Breast epithelium (tissue), 4 donors: ENCODE results near the gene GIPC3. TPM values are rescaled to one million over a fixed set of nuclear protein-coding genes. Genes with fewer than 3 reads are reported as not detected.

ENCODE experiments used
- DNase-seq, 2 donors: peaks; one replicate each; pipeline ENCODE4 v3.0.0-alpha.2; 2019; ENCODE audit warnings: low spot score in 2 of 2
- H3K27ac ChIP-seq, 2 donors: fragments of 200-600 bp; sonication (generic) in 1 of 2; one replicate each; pipeline ENCODE4 v1.5.1; 2016 to 2019; ENCODE audit warnings: mild to moderate bottlenecking in 1 of 2
- H3K27me3 ChIP-seq, 2 donors: fragments of 200-600 bp; sonication (generic) in 1 of 2; one replicate each; pipeline versions ENCODE4 v1.5.1 to v1.6.0; 2017 to 2019; ENCODE audit warnings: control low read depth in 1 of 2, mild to moderate bottlenecking in 1 of 2
- H3K36me3 ChIP-seq: fragments of 200-600 bp; one replicate; pipeline ENCODE4 v1.5.1; 2019
- H3K4me1 ChIP-seq, 2 donors: fragments of 200-600 bp; sonication (generic); one replicate each; pipeline ENCODE4 v1.5.1; 2016 to 2019; ENCODE audit warnings: control low read depth in 1 of 2
- H3K4me3 ChIP-seq, 3 donors: fragments of 200-600 bp; sonication (generic); 1 replicate in 2 of 3; 2 replicates in 1 of 3; pipeline ENCODE4 v1.5.1; 2016 to 2019; ENCODE audit warnings: mild to moderate bottlenecking in 3 of 3, moderate library complexity in 2 of 3
- H3K9me3 ChIP-seq, 2 donors: fragments of 200-600 bp; sonication (generic) in 1 of 2; one replicate each; pipeline ENCODE4 v1.5.1; 2016 to 2019; ENCODE audit warnings: control low read depth in 1 of 2
- POLR2A ChIP-seq: fragments of 450-650 bp; IDR thresholded peaks from one replicate; pipeline ENCODE4 v1.6.1; 2016; ENCODE audit warnings: antibody characterized with exemption, mild to moderate bottlenecking, moderate library complexity
- POLR2AphosphoS5 ChIP-seq, 3 donors: sonication (generic); formaldehyde crosslinking; IDR thresholded peaks; one replicate each; pipeline ENCODE4 v1.6.1; 2017; ENCODE audit warnings: antibody characterized with exemption in 3 of 3
- intact Hi-C: fragments of 100-400 bp; cut with DNase I; formaldehyde crosslinking; loops from one replicate; pipeline ENCODE4 v1.15.1; 2023; ENCODE audit warnings: low total_unique reads
- total RNA-seq, 3 donors: library from RNA; depleted of rRNA; stranded (reverse); fragments of >200 nt; gene quantifications; one replicate each; pipeline ENCODE4 v1.1.0, GENCODE V29; 2016
- TF ChIP-seq, protein P1 (sequence below), 3 donors: fragments of 450-650 bp; IDR thresholded peaks; one replicate each; pipeline ENCODE4 v1.5.1; 2016 to 2017; ENCODE audit warnings: antibody characterized with exemption in 3 of 3, mild to moderate bottlenecking in 3 of 3, moderate library complexity in 3 of 3

Gene GIPC3
- total RNA-seq, 3 donors from 2014 or later, result 0.29 to 0.66 (median 0.64) TPM

DNA sequence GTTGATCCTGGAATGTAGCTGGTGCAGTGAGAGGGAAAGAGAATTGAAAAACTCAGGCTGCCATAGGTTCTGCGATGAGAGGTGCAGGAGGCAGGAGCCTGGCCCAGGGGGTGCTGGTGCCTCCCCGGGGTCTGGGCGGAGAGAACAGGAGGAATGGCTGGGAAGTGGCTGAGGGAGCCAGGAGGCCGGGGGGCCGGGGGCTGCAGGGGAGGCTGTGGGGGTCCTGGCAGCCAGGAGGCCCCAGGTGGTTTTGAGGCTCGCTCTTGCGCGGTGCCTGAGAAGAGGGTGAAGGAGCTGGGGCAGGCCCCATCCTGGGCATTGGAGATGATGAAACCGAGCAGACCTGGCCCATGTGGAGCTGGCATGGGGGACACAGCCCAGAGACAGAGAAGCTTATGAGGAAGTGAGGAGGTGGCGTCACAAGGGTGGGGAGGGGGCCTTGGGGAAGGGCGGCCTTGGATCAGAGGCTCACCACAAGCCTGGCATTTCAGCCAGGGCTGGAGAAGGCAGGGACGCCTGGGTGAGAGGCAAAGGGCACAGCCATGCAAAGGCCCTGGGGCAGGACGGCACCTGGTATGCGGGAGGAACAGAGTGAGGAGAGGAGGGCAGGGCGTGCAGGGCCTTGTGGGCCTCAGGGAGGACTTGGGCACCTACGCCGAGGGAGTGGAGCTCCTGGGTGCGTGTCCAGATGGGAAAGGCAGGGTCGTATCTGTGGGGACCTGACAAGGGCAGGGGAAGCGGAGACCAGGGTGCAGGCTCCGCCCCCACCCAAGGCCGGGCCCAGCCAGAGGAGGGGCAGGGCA lies 47.6 kb upstream of the GIPC3 start:
- no peaks in the 10 kb centered on the region for H3K27me3 ChIP-seq
- H3K36me3 ChIP-seq, result peaks cover 13% of the 10 kb centered on the region
- no peak for DNase-seq
- peaks cover 5 to 13% of the 10 kb centered on the region in 2 donors for H3K4me1 ChIP-seq
- H3K27ac ChIP-seq, result peak overlapping the region; percentile 69 to 73
- no peak overlapping the region for H3K4me3 ChIP-seq
- H3K9me3 ChIP-seq, result no peaks in the 10 kb centered on the region
- TF ChIP-seq, protein P1, sequence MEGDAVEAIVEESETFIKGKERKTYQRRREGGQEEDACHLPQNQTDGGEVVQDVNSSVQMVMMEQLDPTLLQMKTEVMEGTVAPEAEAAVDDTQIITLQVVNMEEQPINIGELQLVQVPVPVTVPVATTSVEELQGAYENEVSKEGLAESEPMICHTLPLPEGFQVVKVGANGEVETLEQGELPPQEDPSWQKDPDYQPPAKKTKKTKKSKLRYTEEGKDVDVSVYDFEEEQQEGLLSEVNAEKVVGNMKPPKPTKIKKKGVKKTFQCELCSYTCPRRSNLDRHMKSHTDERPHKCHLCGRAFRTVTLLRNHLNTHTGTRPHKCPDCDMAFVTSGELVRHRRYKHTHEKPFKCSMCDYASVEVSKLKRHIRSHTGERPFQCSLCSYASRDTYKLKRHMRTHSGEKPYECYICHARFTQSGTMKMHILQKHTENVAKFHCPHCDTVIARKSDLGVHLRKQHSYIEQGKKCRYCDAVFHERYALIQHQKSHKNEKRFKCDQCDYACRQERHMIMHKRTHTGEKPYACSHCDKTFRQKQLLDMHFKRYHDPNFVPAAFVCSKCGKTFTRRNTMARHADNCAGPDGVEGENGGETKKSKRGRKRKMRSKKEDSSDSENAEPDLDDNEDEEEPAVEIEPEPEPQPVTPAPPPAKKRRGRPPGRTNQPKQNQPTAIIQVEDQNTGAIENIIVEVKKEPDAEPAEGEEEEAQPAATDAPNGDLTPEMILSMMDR (IDR thresholded peaks at IDR 0.05), result no peak
- TF ChIP-seq POLR2A, result no peak
- no peak for TF ChIP-seq POLR2AphosphoS5 (IDR thresholded peaks at IDR 0.05)
- intact Hi-C loops, result no loop called here

DNA sequence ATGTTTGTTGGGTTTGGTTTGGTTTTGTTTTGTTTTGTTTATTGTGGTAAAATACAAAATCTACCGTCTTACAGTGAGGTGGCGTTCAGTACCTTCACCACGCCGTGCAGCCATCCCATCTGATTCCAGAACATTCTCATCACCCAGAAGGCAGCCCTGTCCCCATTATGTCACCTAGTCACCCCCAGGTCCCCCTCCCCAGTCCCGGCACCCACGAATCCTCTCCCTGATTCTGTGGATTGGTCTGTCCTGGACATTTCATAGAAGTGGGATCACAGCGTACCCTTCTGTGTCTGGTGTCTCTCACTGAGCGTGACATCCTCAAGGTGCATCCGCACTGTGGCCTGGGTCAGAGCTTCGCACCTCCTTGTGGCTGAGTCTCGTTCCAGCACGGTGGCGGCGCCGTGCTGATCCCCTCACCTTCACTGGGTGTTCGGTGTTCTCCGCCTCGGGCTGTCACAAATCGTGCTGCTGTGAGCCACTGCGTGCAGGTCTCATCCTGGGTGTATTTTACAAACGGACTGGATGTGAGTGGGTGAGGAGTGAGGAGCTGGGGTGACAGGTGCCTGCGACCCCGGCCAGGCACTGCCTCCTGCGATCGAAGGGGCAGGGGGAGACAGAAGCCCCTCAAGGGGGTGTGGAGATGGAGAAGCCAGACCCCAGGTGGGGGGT lies 46.9 kb upstream of the GIPC3 start:
- no peak overlapping the region for H3K4me3 ChIP-seq
- H3K27me3 ChIP-seq, result no peaks in the 10 kb centered on the region
- DNase-seq, result no peak
- no peaks in the 10 kb centered on the region for H3K9me3 ChIP-seq
- intact Hi-C loops, result no loop called here
- TF ChIP-seq, protein P1 (IDR thresholded peaks at IDR 0.05), result no peak
- TF ChIP-seq POLR2A (no peak), POLR2AphosphoS5 (IDR thresholded peaks at IDR 0.05) (no peak)
- H3K27ac ChIP-seq, result peak overlapping the region in 1 of 2 donors; percentile 25
- H3K36me3 ChIP-seq, result peaks cover 7% of the 10 kb centered on the region
- H3K4me1 ChIP-seq, result peaks cover 5 to 13% of the 10 kb centered on the region in 2 donors

DNA sequence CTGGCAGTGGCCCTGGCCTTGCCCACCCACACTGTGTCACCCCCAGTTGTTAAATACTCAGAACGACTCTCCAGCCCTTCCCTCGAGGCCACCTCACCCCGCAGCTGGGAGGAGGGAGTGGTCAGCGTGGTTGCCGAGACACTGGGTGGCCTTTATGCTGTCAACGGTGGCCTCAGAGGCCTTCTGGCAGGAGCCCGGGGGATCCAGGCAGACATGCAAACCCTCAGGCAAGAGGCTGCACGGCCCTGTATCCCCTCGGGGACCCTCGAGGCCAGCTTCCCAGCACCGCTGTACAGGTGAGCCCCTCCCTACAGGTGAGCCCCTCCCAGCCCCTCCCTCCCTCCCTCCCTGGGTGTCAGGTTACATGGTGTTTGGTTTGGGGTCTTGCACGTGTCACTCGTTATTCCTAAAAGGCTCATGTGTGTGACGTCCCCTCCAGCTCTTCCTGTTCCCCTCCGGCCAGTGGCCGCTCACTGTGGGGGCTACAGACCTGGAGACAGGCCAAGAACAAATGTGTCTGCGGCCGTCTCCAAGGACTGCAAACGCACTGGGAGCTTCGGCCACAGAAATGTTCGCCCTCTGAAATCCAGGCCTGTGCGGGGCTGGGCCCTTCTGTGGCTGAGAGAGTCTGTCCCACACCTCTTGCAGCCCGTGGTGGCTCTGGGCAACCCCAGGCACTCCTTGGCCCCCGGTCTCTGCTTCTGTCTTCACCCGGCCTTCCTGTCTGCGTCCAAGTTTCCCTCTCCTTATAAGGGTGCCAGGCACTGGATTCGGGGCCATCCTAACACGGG lies 46.1 kb upstream of the GIPC3 start, which contains the start of gene TEKTIP1:
Gene TEKTIP1 (plus strand): TSS at position 210 of the 791 bp plus-strand sequence. CDS start 4 bp downstream, at position 214.
- H3K27ac ChIP-seq, result peak within 1 kb of the TSS in 1 of 2 donors; percentile 25
- H3K36me3 ChIP-seq, result peaks cover 4% of the 10 kb centered on the region
- no peak within 1 kb of the TSS for H3K4me3 ChIP-seq
- no peak for DNase-seq
- H3K4me1 ChIP-seq, result peaks cover 5 to 13% of the 10 kb centered on the region in 2 donors
- no peaks in the 10 kb centered on the region for H3K9me3 ChIP-seq
- intact Hi-C loops, result no loop called here
- no peaks in the 10 kb centered on the region for H3K27me3 ChIP-seq
- TF ChIP-seq POLR2A, result no peak
- TF ChIP-seq, protein P1 (IDR thresholded peaks at IDR 0.05), result no peak
- TF ChIP-seq POLR2AphosphoS5 (IDR thresholded peaks at IDR 0.05), result no peak

DNA sequence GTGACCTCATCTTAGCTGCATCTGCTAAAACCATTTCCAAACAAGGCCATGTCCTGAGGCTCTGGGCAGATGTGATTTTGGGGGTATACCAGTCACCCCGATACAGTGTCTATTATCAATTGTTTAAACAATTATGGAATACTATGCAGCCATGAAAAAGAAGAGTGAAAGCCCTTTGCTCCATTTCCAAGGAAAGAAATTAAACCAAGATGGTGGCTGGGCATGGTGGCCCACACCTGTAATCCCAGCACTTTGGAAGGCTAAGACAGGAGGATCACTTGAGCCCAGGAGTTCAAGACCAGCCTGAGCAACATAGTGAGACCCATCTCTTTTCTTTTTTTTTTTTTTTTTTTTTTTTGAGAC lies 45.5 kb upstream of the GIPC3 start:
- peaks cover 4% of the 10 kb centered on the region for H3K36me3 ChIP-seq
- no peaks in the 10 kb centered on the region for H3K9me3 ChIP-seq
- no peaks in the 10 kb centered on the region for H3K27me3 ChIP-seq
- H3K4me3 ChIP-seq, result no peak overlapping the region
- no peak for DNase-seq
- H3K4me1 ChIP-seq, result peaks cover 5 to 13% of the 10 kb centered on the region in 2 donors
- intact Hi-C loops, result no loop called here
- TF ChIP-seq POLR2A, result no peak
- TF ChIP-seq, protein P1 (IDR thresholded peaks at IDR 0.05), result no peak
- TF ChIP-seq POLR2AphosphoS5 (IDR thresholded peaks at IDR 0.05), result no peak
- no peak overlapping the region for H3K27ac ChIP-seq
